D341Med (cell line): Measurements from ENCODE around the gene NADSYN1.
A peak's percentile ranks its signal among the peaks of the same experiment; 100 is the strongest.

Source experiments
- DNase-seq: peaks from one replicate; pipeline ENCODE4 v3.0.0; 2012; ENCODE audit warnings: low spot score

NADSYN1 gene

GRCh38 chr11:71451596-71452198, 1.3 kb upstream of the NADSYN1 start:
- DNase-seq = no peak

- DNase-seq = peak; percentile 42
These were observed 585 bp upstream of the NADSYN1 start for GRCh38 chr11:71452199-71453036.

GRCh38 chr11:71453918-71454304, 908 bp downstream of the NADSYN1 start:
- no peak for DNase-seq

GRCh38 chr11:71454470-71455113, 1.6 kb downstream of the NADSYN1 start:
- no peak for DNase-seq

GRCh38 chr11:71456294-71456693, 3.3 kb downstream of the NADSYN1 start:
- DNase-seq = no peak

- no peak for DNase-seq
These were observed 3.8 kb downstream of the NADSYN1 start for GRCh38 chr11:71456831-71457230.

GRCh38 chr11:71458146-71459070, 5.4 kb downstream of the NADSYN1 start:
- no peak for DNase-seq

GRCh38 chr11:71459076-71459766, 6.2 kb downstream of the NADSYN1 start:
- no peak for DNase-seq

GRCh38 chr11:71459767-71460320, 6.8 kb downstream of the NADSYN1 start:
- DNase-seq = no peak

- no peak for DNase-seq
These were observed 8.7 kb downstream of the NADSYN1 start for GRCh38 chr11:71461696-71462095.

GRCh38 chr11:71462726-71463125, 9.7 kb downstream of the NADSYN1 start:
- DNase-seq = no peak

- DNase-seq = no peak
These were observed 10.6 kb downstream of the NADSYN1 start for GRCh38 chr11:71463331-71464211.

GRCh38 chr11:71465054-71465453, 12.1 kb downstream of the NADSYN1 start:
- no peak for DNase-seq

GRCh38 chr11:71466358-71466757, 13.4 kb downstream of the NADSYN1 start:
- DNase-seq = no peak

GRCh38 chr11:71467164-71467563, 14.2 kb downstream of the NADSYN1 start:
- no peak for DNase-seq

- DNase-seq = no peak
These were observed 17.9 kb downstream of the NADSYN1 start for GRCh38 chr11:71470946-71471345.

- no peak for DNase-seq
These were observed 19.4 kb downstream of the NADSYN1 start for GRCh38 chr11:71472357-71472885.

GRCh38 chr11:71472941-71473792, 20.2 kb downstream of the NADSYN1 start:
- DNase-seq = no peak

GRCh38 chr11:71473793-71474080, 20.7 kb downstream of the NADSYN1 start:
- DNase-seq = no peak
